Measurements from ENCODE around the gene RPL9.

DNA sequence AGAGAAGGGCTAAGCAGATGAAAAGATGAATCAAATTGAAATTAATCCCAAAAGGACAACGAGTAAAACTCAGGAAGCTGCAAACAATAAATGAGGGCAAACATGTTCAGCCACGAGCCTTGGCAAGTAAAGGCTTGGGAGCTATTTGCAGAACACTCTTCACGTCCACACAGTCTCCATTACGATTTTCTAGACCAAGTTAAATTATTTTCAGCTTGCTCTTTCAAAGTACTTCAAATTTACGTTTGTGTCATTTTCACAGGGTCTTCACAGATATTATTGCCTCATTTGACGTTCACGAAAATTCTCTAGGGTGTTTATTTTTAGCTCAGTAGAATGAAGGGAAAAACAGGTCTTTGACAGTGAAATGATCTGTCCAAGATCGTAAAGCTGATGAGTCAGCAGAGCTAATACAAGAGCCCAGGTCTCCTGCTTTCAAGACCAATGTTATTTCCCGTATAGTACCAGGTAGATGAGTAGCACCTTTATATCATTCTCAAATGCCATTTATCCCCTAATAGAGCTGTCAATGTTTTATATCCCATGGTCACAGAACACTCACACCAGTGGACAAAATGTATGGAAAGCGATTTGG, 31.1 kb downstream of the RPL9 start:
- TF ChIP-seq POLR2A (IDR thresholded peaks at IDR 0.05; ENCODE audit: extremely low read depth, insufficient read length): no peak
- TF ChIP-seq, protein P1, sequence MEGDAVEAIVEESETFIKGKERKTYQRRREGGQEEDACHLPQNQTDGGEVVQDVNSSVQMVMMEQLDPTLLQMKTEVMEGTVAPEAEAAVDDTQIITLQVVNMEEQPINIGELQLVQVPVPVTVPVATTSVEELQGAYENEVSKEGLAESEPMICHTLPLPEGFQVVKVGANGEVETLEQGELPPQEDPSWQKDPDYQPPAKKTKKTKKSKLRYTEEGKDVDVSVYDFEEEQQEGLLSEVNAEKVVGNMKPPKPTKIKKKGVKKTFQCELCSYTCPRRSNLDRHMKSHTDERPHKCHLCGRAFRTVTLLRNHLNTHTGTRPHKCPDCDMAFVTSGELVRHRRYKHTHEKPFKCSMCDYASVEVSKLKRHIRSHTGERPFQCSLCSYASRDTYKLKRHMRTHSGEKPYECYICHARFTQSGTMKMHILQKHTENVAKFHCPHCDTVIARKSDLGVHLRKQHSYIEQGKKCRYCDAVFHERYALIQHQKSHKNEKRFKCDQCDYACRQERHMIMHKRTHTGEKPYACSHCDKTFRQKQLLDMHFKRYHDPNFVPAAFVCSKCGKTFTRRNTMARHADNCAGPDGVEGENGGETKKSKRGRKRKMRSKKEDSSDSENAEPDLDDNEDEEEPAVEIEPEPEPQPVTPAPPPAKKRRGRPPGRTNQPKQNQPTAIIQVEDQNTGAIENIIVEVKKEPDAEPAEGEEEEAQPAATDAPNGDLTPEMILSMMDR (IDR thresholded peaks at IDR 0.05; ENCODE audit: low read depth, low read length): no peak
- no peak for TF ChIP-seq MYC (IDR thresholded peaks at IDR 0.05; ENCODE audit: low read depth, low read length)
